GM23338 (cell line): Measurements from ENCODE around the gene DELE1.

ENCODE experiments used
- CREB1 ChIP-seq: fragments of 250-450 bp; sonication (Bioruptor Pico); IDR thresholded peaks from 2 replicates; pipeline ENCODE4 v1.5.0; 2020; ENCODE audit warnings: low read depth, mild to moderate bottlenecking, moderate library complexity
- EZH2 ChIP-seq: fragments of 200-600 bp; sonication (generic); IDR thresholded peaks from one replicate; pipeline ENCODE4 v1.8.0; 2017; ENCODE audit warnings: antibody characterized with exemption, mild to moderate bottlenecking, low read depth; ENCODE audit not compliant: unreplicated experiment
- EZH2phosphoT487 ChIP-seq: fragments of 200-600 bp; sonication (generic); IDR thresholded peaks from one replicate; pipeline ENCODE4 v1.8.1; 2018; ENCODE audit warnings: antibody characterized with exemption; ENCODE audit not compliant: unreplicated experiment
- JUNB ChIP-seq: IDR thresholded peaks from one replicate; pipeline ENCODE4 v1.6.1; 2016; ENCODE audit warnings: antibody characterized with exemption; ENCODE audit not compliant: unreplicated experiment
- POLR2AphosphoS5 ChIP-seq: IDR thresholded peaks from 2 replicates; pipeline ENCODE4 v1.6.1; 2016; ENCODE audit warnings: antibody characterized with exemption, low read depth
- STAT1 ChIP-seq: IDR thresholded peaks from one replicate; pipeline ENCODE4 v1.6.1; 2016; ENCODE audit warnings: antibody characterized with exemption; ENCODE audit not compliant: unreplicated experiment
- ZNF114 ChIP-seq: fragments of 250-450 bp; sonication (Bioruptor Pico); IDR thresholded peaks from 2 replicates; pipeline ENCODE4 v1.5.0; 2020; ENCODE audit warnings: mild to moderate bottlenecking, moderate library complexity
- TF ChIP-seq, protein P1 (sequence below): IDR thresholded peaks from one replicate; pipeline ENCODE4 v1.6.1; 2018; ENCODE audit warnings: antibody characterized with exemption; ENCODE audit not compliant: unreplicated experiment
- TF ChIP-seq, protein P2 (sequence below), 2 experiments: fragments of 200-600 bp in 1 of 2; sonication (generic) in 1 of 2; conservative IDR thresholded peaks; 2 replicates each; pipeline versions ENCODE4 v1.5.1 to v1.6.1; 2016 to 2017; ENCODE audit warnings: antibody characterized with exemption in 2 of 2, low read depth in 2 of 2, mild to moderate bottlenecking in 2 of 2, moderate library complexity in 1 of 2
- TF ChIP-seq, protein P3 (sequence below): fragments of 250-450 bp; sonication (Bioruptor Pico); IDR thresholded peaks from 2 replicates; pipeline ENCODE4 v1.5.0; 2020; ENCODE audit warnings: mild to moderate bottlenecking, moderate library complexity

DNA sequence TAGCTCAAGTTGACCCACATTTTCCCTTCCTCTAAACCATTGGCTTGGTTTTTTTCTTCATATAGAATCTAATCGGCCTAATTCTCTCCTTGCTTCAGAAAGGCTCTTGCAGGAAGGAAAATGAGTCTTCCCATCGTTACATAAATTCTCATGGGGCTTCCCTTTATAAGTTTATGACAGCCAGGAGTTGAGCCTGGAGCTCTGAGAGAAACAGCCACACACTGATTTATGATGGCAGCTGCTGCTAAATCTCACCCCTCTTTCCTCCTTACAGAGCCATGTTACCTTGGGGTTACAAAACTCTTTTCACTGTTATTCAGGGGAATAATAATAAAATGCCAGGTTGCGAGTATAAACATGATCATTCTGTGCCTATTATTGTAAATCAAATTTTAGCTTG is 40.0 kb downstream of the DELE1 start:
- TF ChIP-seq, protein P1, sequence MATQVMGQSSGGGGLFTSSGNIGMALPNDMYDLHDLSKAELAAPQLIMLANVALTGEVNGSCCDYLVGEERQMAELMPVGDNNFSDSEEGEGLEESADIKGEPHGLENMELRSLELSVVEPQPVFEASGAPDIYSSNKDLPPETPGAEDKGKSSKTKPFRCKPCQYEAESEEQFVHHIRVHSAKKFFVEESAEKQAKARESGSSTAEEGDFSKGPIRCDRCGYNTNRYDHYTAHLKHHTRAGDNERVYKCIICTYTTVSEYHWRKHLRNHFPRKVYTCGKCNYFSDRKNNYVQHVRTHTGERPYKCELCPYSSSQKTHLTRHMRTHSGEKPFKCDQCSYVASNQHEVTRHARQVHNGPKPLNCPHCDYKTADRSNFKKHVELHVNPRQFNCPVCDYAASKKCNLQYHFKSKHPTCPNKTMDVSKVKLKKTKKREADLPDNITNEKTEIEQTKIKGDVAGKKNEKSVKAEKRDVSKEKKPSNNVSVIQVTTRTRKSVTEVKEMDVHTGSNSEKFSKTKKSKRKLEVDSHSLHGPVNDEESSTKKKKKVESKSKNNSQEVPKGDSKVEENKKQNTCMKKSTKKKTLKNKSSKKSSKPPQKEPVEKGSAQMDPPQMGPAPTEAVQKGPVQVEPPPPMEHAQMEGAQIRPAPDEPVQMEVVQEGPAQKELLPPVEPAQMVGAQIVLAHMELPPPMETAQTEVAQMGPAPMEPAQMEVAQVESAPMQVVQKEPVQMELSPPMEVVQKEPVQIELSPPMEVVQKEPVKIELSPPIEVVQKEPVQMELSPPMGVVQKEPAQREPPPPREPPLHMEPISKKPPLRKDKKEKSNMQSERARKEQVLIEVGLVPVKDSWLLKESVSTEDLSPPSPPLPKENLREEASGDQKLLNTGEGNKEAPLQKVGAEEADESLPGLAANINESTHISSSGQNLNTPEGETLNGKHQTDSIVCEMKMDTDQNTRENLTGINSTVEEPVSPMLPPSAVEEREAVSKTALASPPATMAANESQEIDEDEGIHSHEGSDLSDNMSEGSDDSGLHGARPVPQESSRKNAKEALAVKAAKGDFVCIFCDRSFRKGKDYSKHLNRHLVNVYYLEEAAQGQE: no peak
- no peak for TF ChIP-seq EZH2
- TF ChIP-seq, protein P2, sequence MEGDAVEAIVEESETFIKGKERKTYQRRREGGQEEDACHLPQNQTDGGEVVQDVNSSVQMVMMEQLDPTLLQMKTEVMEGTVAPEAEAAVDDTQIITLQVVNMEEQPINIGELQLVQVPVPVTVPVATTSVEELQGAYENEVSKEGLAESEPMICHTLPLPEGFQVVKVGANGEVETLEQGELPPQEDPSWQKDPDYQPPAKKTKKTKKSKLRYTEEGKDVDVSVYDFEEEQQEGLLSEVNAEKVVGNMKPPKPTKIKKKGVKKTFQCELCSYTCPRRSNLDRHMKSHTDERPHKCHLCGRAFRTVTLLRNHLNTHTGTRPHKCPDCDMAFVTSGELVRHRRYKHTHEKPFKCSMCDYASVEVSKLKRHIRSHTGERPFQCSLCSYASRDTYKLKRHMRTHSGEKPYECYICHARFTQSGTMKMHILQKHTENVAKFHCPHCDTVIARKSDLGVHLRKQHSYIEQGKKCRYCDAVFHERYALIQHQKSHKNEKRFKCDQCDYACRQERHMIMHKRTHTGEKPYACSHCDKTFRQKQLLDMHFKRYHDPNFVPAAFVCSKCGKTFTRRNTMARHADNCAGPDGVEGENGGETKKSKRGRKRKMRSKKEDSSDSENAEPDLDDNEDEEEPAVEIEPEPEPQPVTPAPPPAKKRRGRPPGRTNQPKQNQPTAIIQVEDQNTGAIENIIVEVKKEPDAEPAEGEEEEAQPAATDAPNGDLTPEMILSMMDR (conservative IDR thresholded peaks at IDR 0.05; ENCODE audit: low read depth in 2 of 2): no peak
- TF ChIP-seq EZH2phosphoT487: no peak
- TF ChIP-seq, protein P3, sequence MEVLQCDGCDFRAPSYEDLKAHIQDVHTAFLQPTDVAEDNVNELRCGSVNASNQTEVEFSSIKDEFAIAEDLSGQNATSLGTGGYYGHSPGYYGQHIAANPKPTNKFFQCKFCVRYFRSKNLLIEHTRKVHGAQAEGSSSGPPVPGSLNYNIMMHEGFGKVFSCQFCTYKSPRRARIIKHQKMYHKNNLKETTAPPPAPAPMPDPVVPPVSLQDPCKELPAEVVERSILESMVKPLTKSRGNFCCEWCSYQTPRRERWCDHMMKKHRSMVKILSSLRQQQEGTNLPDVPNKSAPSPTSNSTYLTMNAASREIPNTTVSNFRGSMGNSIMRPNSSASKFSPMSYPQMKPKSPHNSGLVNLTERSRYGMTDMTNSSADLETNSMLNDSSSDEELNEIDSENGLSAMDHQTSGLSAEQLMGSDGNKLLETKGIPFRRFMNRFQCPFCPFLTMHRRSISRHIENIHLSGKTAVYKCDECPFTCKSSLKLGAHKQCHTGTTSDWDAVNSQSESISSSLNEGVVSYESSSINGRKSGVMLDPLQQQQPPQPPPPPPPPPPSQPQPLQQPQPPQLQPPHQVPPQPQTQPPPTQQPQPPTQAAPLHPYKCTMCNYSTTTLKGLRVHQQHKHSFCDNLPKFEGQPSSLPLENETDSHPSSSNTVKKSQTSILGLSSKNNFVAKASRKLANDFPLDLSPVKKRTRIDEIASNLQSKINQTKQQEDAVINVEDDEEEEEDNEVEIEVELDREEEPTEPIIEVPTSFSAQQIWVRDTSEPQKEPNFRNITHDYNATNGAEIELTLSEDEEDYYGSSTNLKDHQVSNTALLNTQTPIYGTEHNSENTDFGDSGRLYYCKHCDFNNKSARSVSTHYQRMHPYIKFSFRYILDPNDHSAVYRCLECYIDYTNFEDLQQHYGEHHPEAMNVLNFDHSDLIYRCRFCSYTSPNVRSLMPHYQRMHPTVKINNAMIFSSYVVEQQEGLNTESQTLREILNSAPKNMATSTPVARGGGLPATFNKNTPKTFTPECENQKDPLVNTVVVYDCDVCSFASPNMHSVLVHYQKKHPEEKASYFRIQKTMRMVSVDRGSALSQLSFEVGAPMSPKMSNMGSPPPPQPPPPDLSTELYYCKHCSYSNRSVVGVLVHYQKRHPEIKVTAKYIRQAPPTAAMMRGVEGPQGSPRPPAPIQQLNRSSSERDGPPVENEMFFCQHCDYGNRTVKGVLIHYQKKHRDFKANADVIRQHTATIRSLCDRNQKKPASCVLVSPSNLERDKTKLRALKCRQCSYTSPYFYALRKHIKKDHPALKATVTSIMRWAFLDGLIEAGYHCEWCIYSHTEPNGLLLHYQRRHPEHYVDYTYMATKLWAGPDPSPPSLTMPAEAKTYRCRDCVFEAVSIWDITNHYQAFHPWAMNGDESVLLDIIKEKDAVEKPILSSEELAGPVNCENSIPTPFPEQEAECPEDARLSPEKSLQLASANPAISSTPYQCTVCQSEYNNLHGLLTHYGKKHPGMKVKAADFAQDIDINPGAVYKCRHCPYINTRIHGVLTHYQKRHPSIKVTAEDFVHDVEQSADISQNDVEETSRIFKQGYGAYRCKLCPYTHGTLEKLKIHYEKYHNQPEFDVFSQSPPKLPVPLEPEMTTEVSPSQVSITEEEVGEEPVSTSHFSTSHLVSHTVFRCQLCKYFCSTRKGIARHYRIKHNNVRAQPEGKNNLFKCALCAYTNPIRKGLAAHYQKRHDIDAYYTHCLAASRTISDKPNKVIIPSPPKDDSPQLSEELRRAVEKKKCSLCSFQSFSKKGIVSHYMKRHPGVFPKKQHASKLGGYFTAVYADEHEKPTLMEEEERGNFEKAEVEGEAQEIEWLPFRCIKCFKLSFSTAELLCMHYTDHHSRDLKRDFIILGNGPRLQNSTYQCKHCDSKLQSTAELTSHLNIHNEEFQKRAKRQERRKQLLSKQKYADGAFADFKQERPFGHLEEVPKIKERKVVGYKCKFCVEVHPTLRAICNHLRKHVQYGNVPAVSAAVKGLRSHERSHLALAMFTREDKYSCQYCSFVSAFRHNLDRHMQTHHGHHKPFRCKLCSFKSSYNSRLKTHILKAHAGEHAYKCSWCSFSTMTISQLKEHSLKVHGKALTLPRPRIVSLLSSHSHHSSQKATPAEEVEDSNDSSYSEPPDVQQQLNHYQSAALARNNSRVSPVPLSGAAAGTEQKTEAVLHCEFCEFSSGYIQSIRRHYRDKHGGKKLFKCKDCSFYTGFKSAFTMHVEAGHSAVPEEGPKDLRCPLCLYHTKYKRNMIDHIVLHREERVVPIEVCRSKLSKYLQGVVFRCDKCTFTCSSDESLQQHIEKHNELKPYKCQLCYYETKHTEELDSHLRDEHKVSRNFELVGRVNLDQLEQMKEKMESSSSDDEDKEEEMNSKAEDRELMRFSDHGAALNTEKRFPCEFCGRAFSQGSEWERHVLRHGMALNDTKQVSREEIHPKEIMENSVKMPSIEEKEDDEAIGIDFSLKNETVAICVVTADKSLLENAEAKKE (CRISPR knock-in tag): no peak
- TF ChIP-seq JUNB: no peak
- TF ChIP-seq ZNF114 (CRISPR knock-in tag): no peak
- no peak for TF ChIP-seq POLR2AphosphoS5
- no peak for TF ChIP-seq CREB1 (CRISPR knock-in tag)
- TF ChIP-seq STAT1: no peak
